H1 (cell line): Measurements from ENCODE around the gene DISC1. TPM values are rescaled to one million over a fixed set of nuclear protein-coding genes. Genes with fewer than 3 reads are reported as not detected.

Experiments
- CTCF ChIA-PET: fragments of 300-600 bp; sonication (Branson Sonifier 250); formaldehyde crosslinking; loops from one replicate; lab custom pipeline; 2021; ENCODE audit not compliant: partially characterized antibody; lab: Charles Lee
- POLR2A ChIA-PET: fragments of 300-600 bp; sonication (Branson Sonifier 250); formaldehyde crosslinking; loops from one replicate; lab custom pipeline; 2021; ENCODE audit warnings: inconsistent platforms; ENCODE audit not compliant: partially characterized antibody; lab: Charles Lee
- DNase-seq, 2 experiments: peaks; one replicate each; pipeline versions ENCODE4 v3.0.0 to v3.0.0-alpha.2; 2010 to 2022; ENCODE audit warnings: low spot score in 2 of 2, low read depth in 1 of 2, mixed read lengths in 1 of 2
- FAIRE-seq: peaks from 2 replicates; lab custom pipeline; 2011; peaks lifted over from hg19 to GRCh38; lab: Jason Lieb, UNC
- H2AFZ ChIP-seq: 2 replicates; pipeline ENCODE4 v1.8.1; 2012; ENCODE audit warnings: low read length, inconsistent platforms
- H2AK5ac ChIP-seq: 2 replicates; pipeline ENCODE4 v1.6.1; 2013; ENCODE audit warnings: low read depth, low read length
- H2BK120ac ChIP-seq: replicated peaks from 2 replicates; pipeline ENCODE3; 2013; ENCODE audit warnings: low read depth, low read length, inconsistent platforms
- H2BK12ac ChIP-seq: 2 replicates; pipeline ENCODE4 v1.6.1; 2013; ENCODE audit warnings: low read depth, low read length
- H2BK15ac ChIP-seq: 2 replicates; pipeline ENCODE4 v1.6.1; 2013; ENCODE audit warnings: low read length
- H2BK20ac ChIP-seq: 2 replicates; pipeline ENCODE4 v1.6.1; 2013; ENCODE audit warnings: low read length
- H2BK5ac ChIP-seq: 2 replicates; pipeline ENCODE4 v1.6.1; 2013; ENCODE audit warnings: low read depth, low read length
- H3K14ac ChIP-seq: 2 replicates; pipeline ENCODE4 v1.6.1; 2013; ENCODE audit warnings: inconsistent platforms; ENCODE audit not compliant: insufficient read length
- H3K18ac ChIP-seq: 2 replicates; pipeline ENCODE4 v1.6.1; 2013; ENCODE audit warnings: low read length; ENCODE audit errors: extremely low read depth
- H3K23ac ChIP-seq: 2 replicates; pipeline ENCODE4 v1.6.1; 2013; ENCODE audit warnings: inconsistent platforms; ENCODE audit not compliant: insufficient read length
- H3K23me2 ChIP-seq: 2 replicates; pipeline ENCODE4 v1.6.1; 2013; ENCODE audit warnings: low read depth, low read length
- H3K27ac ChIP-seq: 2 replicates; pipeline ENCODE4 v1.6.1; 2011; ENCODE audit warnings: low read depth, low read length, inconsistent platforms
- H3K27me3 ChIP-seq, 4 experiments: replicated peaks in 1 of 4; 1 replicate in 1 of 4; 2 replicates in 3 of 4; pipeline versions ENCODE4 v1.6.1 to v1.8.1; 2011 to 2013; ENCODE audit warnings: low read length in 3 of 4, mild to moderate bottlenecking in 3 of 4, inconsistent platforms in 2 of 4, mixed read lengths in 2 of 4, moderate library complexity in 1 of 4; ENCODE audit not compliant: control insufficient read depth in 3 of 4, insufficient read depth in 3 of 4; ENCODE audit errors: extremely low read depth in 1 of 4
- H3K36me3 ChIP-seq, 4 experiments: 2 replicates each; pipeline versions ENCODE4 v1.6.1 to v1.8.1; 2011 to 2013; ENCODE audit warnings: mild to moderate bottlenecking in 4 of 4, low read length in 3 of 4, moderate library complexity in 2 of 4, control low read depth in 1 of 4, inconsistent platforms in 1 of 4; ENCODE audit not compliant: insufficient read depth in 4 of 4, control insufficient read depth in 2 of 4
- H3K4ac ChIP-seq: replicated peaks from 2 replicates; pipeline ENCODE3; 2013; ENCODE audit warnings: low read length, low read depth, mixed read lengths, inconsistent platforms; ENCODE audit not compliant: insufficient read length
- H3K4me1 ChIP-seq, 4 experiments: replicated peaks in 1 of 4; 1 replicate in 1 of 4; 2 replicates in 3 of 4; pipeline versions ENCODE4 v1.6.1 to v1.8.1; 2011 to 2013; ENCODE audit warnings: low read length in 3 of 4, inconsistent platforms in 2 of 4, mixed read lengths in 1 of 4; ENCODE audit not compliant: insufficient read depth in 4 of 4, control insufficient read depth in 3 of 4
- H3K4me2 ChIP-seq, 2 experiments: 2 replicates each; pipeline versions ENCODE4 v1.6.1 to v1.8.1; 2011 to 2013; ENCODE audit warnings: low read depth in 2 of 2, low read length in 2 of 2, control low read depth in 1 of 2, inconsistent platforms in 1 of 2, mild to moderate bottlenecking in 1 of 2; ENCODE audit not compliant: insufficient read depth in 1 of 2
- H3K4me3 ChIP-seq, 4 experiments: fragments of 200-600, 300-600 bp in 1 of 4; sonication (generic), shearing (Covaris generic), sonication (Bioruptor Twin) in 1 of 4; 2 replicates each; pipeline versions ENCODE4 v1.5.1 to v1.8.1; 2011 to 2016; ENCODE audit warnings: low read length in 4 of 4, low read depth in 3 of 4, control low read depth in 2 of 4, inconsistent platforms in 2 of 4, mild to moderate bottlenecking in 2 of 4, mixed read lengths in 1 of 4, moderate library complexity in 1 of 4; ENCODE audit not compliant: insufficient read depth in 2 of 4; ENCODE audit errors: extremely low read depth in 1 of 4
- H3K56ac ChIP-seq: replicated peaks from 2 replicates; pipeline ENCODE3; 2013; ENCODE audit warnings: low read depth, mild to moderate bottlenecking, mixed read lengths, low read length, inconsistent platforms; ENCODE audit not compliant: insufficient read length
- H3K79me1 ChIP-seq: 2 replicates; pipeline ENCODE4 v1.6.1; 2013; ENCODE audit warnings: low read depth, low read length, control low read depth
- H3K79me2 ChIP-seq, 2 experiments: 2 replicates each; pipeline versions ENCODE4 v1.6.1 to v1.8.1; 2012 to 2013; ENCODE audit warnings: low read length in 2 of 2, mild to moderate bottlenecking in 2 of 2, inconsistent platforms in 1 of 2; ENCODE audit not compliant: insufficient read depth in 2 of 2, control insufficient read depth in 1 of 2
- H3K9ac ChIP-seq, 4 experiments: replicated peaks in 1 of 4; 1 replicate in 1 of 4; 2 replicates in 3 of 4; pipeline versions ENCODE4 v1.6.1 to v1.8.1; 2011 to 2013; ENCODE audit warnings: low read depth in 3 of 4, low read length in 3 of 4, control low read depth in 2 of 4, mild to moderate bottlenecking in 2 of 4, moderate library complexity in 2 of 4, inconsistent platforms in 1 of 4; ENCODE audit errors: extremely low read depth in 1 of 4
- H3K9me3 ChIP-seq, 2 experiments: 2 replicates each; pipeline versions ENCODE4 v1.6.1 to v1.8.1; 2012 to 2013; ENCODE audit warnings: mild to moderate bottlenecking in 2 of 2, moderate library complexity in 2 of 2, control low read depth in 1 of 2, inconsistent platforms in 1 of 2, low read depth in 1 of 2, low read length in 1 of 2, mixed read lengths in 1 of 2; ENCODE audit not compliant: insufficient read depth in 2 of 2
- H4K20me1 ChIP-seq, 2 experiments: replicated peaks in 1 of 2; 2 replicates each; pipeline versions ENCODE3 to v1.8.1; 2011 to 2013; ENCODE audit warnings: inconsistent platforms in 2 of 2, low read length in 2 of 2, mild to moderate bottlenecking in 1 of 2; ENCODE audit not compliant: insufficient read depth in 2 of 2, control insufficient read depth in 1 of 2
- H4K5ac ChIP-seq: 2 replicates; pipeline ENCODE4 v1.6.1; 2013; ENCODE audit warnings: low read length, low read depth, mixed read lengths, inconsistent platforms; ENCODE audit not compliant: insufficient read length
- H4K8ac ChIP-seq: 2 replicates; pipeline ENCODE4 v1.8.0; 2013; ENCODE audit warnings: mild to moderate bottlenecking, moderate library complexity, low read length, inconsistent platforms; ENCODE audit not compliant: insufficient read depth; ENCODE audit errors: extremely low read depth
- H4K91ac ChIP-seq: replicated peaks from 2 replicates; pipeline ENCODE3; 2013; ENCODE audit warnings: low read length, mixed read lengths, inconsistent platforms; ENCODE audit not compliant: insufficient read length
- BCL11A ChIP-seq, 2 experiments: IDR thresholded peaks; one replicate each; pipeline ENCODE4 v1.6.1; 2011; ENCODE audit warnings: low read depth in 2 of 2, low read length in 2 of 2, mild to moderate bottlenecking in 2 of 2
- CBX5 ChIP-seq: fragments of 300-800, 300-1000 bp; sonication (generic); IDR thresholded peaks from 2 replicates; pipeline ENCODE4 v1.7.1; 2016; ENCODE audit warnings: antibody characterized with exemption, low read length, low read depth
- CREB1 ChIP-seq: IDR thresholded peaks from 2 replicates; pipeline ENCODE4 v1.6.1; 2012; ENCODE audit warnings: inconsistent platforms
- EGR1 ChIP-seq: IDR thresholded peaks from 2 replicates; pipeline ENCODE4 v1.6.1; 2011; ENCODE audit warnings: low read depth, low read length, borderline replicate concordance
- FOSL1 ChIP-seq: IDR thresholded peaks from 2 replicates; pipeline ENCODE4 v1.6.1; 2011; ENCODE audit warnings: mild to moderate bottlenecking, low read depth, low read length, moderate library complexity; ENCODE audit not compliant: insufficient read depth
- KDM1A ChIP-seq: fragments of 200-600, 300-600 bp; sonication (generic); IDR thresholded peaks from 2 replicates; pipeline ENCODE4 v1.7.1; 2016; ENCODE audit warnings: mild to moderate bottlenecking, low read length, borderline replicate concordance
- NANOG ChIP-seq: IDR thresholded peaks from 2 replicates; pipeline ENCODE4 v1.6.1; 2011; ENCODE audit warnings: low read length, low read depth, mild to moderate bottlenecking, inconsistent platforms; ENCODE audit not compliant: insufficient read depth, poor library complexity, severe bottlenecking
- RAD21 ChIP-seq, 2 experiments: IDR thresholded peaks in 1 of 2; conservative IDR thresholded peaks in 1 of 2; 2 replicates each; pipeline ENCODE4 v1.6.1; 2011; ENCODE audit warnings: low read depth in 2 of 2, low read length in 2 of 2, improper control_type of control experiment in 1 of 2, inconsistent platforms in 1 of 2, mild to moderate bottlenecking in 1 of 2, moderate library complexity in 1 of 2
- SP1 ChIP-seq: IDR thresholded peaks from 2 replicates; pipeline ENCODE4 v1.6.1; 2011; ENCODE audit warnings: low read depth, low read length
- TBP ChIP-seq: IDR thresholded peaks from 2 replicates; pipeline ENCODE4 v1.6.1; 2011; ENCODE audit warnings: low read depth, low read length, improper control_type of control experiment
- TCF12 ChIP-seq: IDR thresholded peaks from 2 replicates; pipeline ENCODE4 v1.6.1; 2011; ENCODE audit warnings: low read depth, mild to moderate bottlenecking, low read length
- WGBS, 2 experiments: shearing (Covaris generic) in 1 of 2; methylation state at CpG; one replicate each; pipeline versions ENCODE4 v1.1.6 to v1.1.7; 2013 to 2015; ENCODE audit warnings: low lambda C conversion rate in 2 of 2, mixed read lengths in 2 of 2, inconsistent platforms in 1 of 2, low coverage in 1 of 2, missing lambda C conversion rate in 1 of 2; ENCODE audit not compliant: insufficient replicate concordance in 2 of 2, insufficient coverage in 1 of 2, insufficient read length in 1 of 2; ENCODE audit errors: extremely low coverage in 1 of 2, missing lambda C conversion rate in 1 of 2; 5-methylcytosine and 5-hydroxymethylcytosine counted together
- polyA plus RNA-seq, 7 experiments: library from polyadenylated mRNA; depleted of rRNA in 3 of 7; stranded (reverse) in 5 of 7; unstranded in 2 of 7; fragments of >200 nt in 5 of 7; fragments of 200-250 nt in 2 of 7; gene quantifications; 1 replicate in 5 of 7; 2 replicates in 1 of 7; 4 replicates in 1 of 7; pipeline versions ENCODE4 v1.2.1 to v1.2.3, GENCODE V29; 2011 to 2013; ENCODE audit warnings: missing spikeins in 2 of 7, mixed read lengths in 2 of 7
- total RNA-seq: library from RNA; stranded (reverse); fragmentation: NEBNext Ultra II Directional; extraction: Animal tissue kit (Norgen Biotek cat#: 25700); gene quantifications from 2 replicates; pipeline ENCODE4 v1.2.1, GENCODE V29; 2021

DISC1 gene
- total and polyA plus RNA-seq, 2 of the 8 experiments (the other 6 are each of a cell fraction or from before 2014, with no cell fraction given): 1.1 to 3.5 TPM

DNA sequence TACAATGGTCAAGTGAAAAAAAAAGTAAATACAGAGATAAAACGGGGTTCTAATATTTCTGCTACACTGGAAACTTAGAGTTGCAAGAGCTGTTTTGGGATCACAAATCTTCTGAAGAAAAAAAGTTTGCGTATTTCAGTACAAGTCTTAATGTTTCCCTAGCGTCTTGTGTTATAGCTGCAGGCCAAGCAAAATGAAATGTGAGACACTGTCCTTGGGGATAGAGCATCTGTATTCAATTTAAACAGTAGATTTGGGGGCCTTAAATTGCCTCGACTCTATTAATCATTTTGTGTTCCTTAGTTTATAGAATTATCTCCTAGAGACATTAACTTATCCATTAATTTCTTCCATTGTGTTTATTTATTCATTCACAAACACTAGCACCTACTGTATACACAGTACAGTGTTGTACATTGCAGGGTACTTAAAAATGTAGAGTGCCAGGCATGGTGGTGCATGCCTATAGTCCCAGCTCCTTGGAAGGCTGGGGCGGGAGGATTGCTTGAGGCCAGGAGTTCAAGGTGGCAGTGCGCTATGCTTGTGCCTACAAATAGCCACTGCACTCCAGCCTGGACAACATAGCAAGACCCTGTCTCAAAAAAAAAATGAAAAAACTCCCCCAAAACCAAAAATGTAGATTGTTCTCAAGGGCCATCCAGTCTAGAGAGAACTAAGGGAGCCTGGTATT, 7.9 kb downstream of the DISC1 start:
- H3K9me3 ChIP-seq: no peaks in the 10 kb centered on the region
- H3K4me1 ChIP-seq: no peaks in the 10 kb centered on the region
- WGBS, 2 experiments: 94% methylated on average over 6 of the region's 6 CpGs; no CpG with 5 or more reads in 1 of the 2 experiments
- no peak overlapping the region for H2BK20ac ChIP-seq
- H2AK5ac ChIP-seq: no peak overlapping the region
- no peaks in the 10 kb centered on the region for H3K36me3 ChIP-seq
- no peaks in the 10 kb centered on the region for H3K23me2 ChIP-seq
- no peak overlapping the region for H3K9ac ChIP-seq
- H3K27me3 ChIP-seq: no peaks in the 10 kb centered on the region
- H3K4me3 ChIP-seq: no peak overlapping the region
- H2BK120ac ChIP-seq: no peak overlapping the region
- H2BK5ac ChIP-seq: no peak overlapping the region
- FAIRE-seq (no peak), DNase-seq (no peak)
- TF ChIP-seq TBP (no peak), SP1 (no peak), CBX5 (no peak), KDM1A (no peak), RAD21 (IDR thresholded peaks at IDR 0.05 in 1 of 2, conservative IDR thresholded peaks at IDR 0.05 in 1 of 2; ENCODE audit: low read depth in 2 of 2, low read length in 2 of 2) (no peak), BCL11A (IDR thresholded peaks at IDR 0.05; ENCODE audit: low read depth in 2 of 2, low read length in 2 of 2) (no peak), CREB1 (no peak), EGR1 (no peak), NANOG (no peak), FOSL1 (no peak), TCF12 (no peak)
- no peak overlapping the region for H4K5ac ChIP-seq
- H2AFZ ChIP-seq: no peak overlapping the region
- no peaks in the 10 kb centered on the region for H3K79me1 ChIP-seq
- H3K4ac ChIP-seq: no peak overlapping the region
- POLR2A ChIA-PET: no interaction called here
- no peak overlapping the region for H3K18ac ChIP-seq
- no peak overlapping the region for H3K27ac ChIP-seq
- no peak overlapping the region for H2BK15ac ChIP-seq
- H2BK12ac ChIP-seq: no peak overlapping the region
- no peak overlapping the region for H3K56ac ChIP-seq
- H3K4me2 ChIP-seq: no peak overlapping the region
- H3K79me2 ChIP-seq: no peaks in the 10 kb centered on the region
- CTCF ChIA-PET: interaction anchor here (0.6 to 1.2 kb wide), 3 partner anchors 32 to 150 kb away, joined by 3 to 4 read pairs (median 3); no protein-coding TSS in a partner anchor
- H4K91ac ChIP-seq: no peak overlapping the region
- H4K8ac ChIP-seq: no peak overlapping the region
- H3K14ac ChIP-seq: no peak overlapping the region
- peaks cover 0 to 3% of the 10 kb centered on the region in 2 experiments for H4K20me1 ChIP-seq
- H3K23ac ChIP-seq: no peak overlapping the region
